Prostate gland (tissue), 2 donors: ENCODE data around the gene ATP5F1D.

ENCODE experiments used
- CTCF ChIP-seq, 4 experiments: fragments of 200-600 bp in 2 of 4; fragments of 450-650 bp in 2 of 4; sonication (generic) in 2 of 4; IDR thresholded peaks; 1 replicate in 3 of 4; 2 replicates in 1 of 4; pipeline ENCODE4 v1.5.1; 2016 to 2019; ENCODE audit warnings: antibody characterized with exemption in 4 of 4, mild to moderate bottlenecking in 2 of 4, moderate library complexity in 2 of 4
- POLR2A ChIP-seq: fragments of 450-650 bp; IDR thresholded peaks from one replicate; pipeline ENCODE4 v1.6.1; 2016; ENCODE audit warnings: antibody characterized with exemption, mild to moderate bottlenecking
- POLR2AphosphoS5 ChIP-seq: sonication (generic); formaldehyde crosslinking; IDR thresholded peaks from one replicate; pipeline ENCODE4 v1.6.1; 2017; ENCODE audit warnings: antibody characterized with exemption

- TF ChIP-seq CTCF (IDR thresholded peaks at IDR 0.05) (peak in 1 of 4 experiments; percentile 26), POLR2A (peak; percentile 92), POLR2AphosphoS5 (peak; percentile 85)
These were observed 7.9 kb downstream of the ATP5F1D start for GRCh38 chr19:1249298-1249989.
